ENCODE data around the gene SLC9A1. TPM values are rescaled to one million over a fixed set of nuclear protein-coding genes. Genes with fewer than 3 reads are reported as not detected.

SLC9A1 gene
- total RNA-seq, 6 experiments from 2014 or later, result 37.1 to 51.0 (median 44.7) TPM

DNA sequence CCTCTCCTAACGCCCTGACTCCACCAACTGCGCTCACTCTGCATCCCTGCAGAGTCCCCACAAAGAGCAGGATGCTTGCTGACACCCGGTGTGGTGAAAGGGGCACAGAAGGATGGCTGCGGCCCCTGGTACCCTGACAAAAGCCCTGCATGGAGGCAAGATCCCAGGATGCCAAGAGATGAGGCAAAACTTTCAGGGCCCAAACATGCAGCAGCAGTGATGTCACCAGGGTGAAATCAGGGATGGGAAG, 36.6 kb downstream of the SLC9A1 start:
- Mint-ChIP-seq H3K4me3 (peak overlapping the region; percentile 62), H3K27ac (peak overlapping the region; percentile 89), H3K9me3 (no peaks in the 10 kb centered on the region), H3K4me1 (ENCODE audit: low read depth) (peaks cover 75% of the 10 kb centered on the region), H3K36me3 (ENCODE audit: low read depth) (peaks cover 16% of the 10 kb centered on the region), H3K27me3 (ENCODE audit: insufficient read depth) (no peaks in the 10 kb centered on the region)
- TF ChIP-seq, protein P1, sequence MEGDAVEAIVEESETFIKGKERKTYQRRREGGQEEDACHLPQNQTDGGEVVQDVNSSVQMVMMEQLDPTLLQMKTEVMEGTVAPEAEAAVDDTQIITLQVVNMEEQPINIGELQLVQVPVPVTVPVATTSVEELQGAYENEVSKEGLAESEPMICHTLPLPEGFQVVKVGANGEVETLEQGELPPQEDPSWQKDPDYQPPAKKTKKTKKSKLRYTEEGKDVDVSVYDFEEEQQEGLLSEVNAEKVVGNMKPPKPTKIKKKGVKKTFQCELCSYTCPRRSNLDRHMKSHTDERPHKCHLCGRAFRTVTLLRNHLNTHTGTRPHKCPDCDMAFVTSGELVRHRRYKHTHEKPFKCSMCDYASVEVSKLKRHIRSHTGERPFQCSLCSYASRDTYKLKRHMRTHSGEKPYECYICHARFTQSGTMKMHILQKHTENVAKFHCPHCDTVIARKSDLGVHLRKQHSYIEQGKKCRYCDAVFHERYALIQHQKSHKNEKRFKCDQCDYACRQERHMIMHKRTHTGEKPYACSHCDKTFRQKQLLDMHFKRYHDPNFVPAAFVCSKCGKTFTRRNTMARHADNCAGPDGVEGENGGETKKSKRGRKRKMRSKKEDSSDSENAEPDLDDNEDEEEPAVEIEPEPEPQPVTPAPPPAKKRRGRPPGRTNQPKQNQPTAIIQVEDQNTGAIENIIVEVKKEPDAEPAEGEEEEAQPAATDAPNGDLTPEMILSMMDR (IDR thresholded peaks at IDR 0.05), result no peak
- DNase-seq, result no peak

GRCh38 chr1:27117733-27118439, 37.0 kb downstream of the SLC9A1 start:
- Mint-ChIP-seq H3K9me3 (no peaks in the 10 kb centered on the region), H3K27me3 (ENCODE audit: insufficient read depth) (no peaks in the 10 kb centered on the region), H3K36me3 (ENCODE audit: low read depth) (peaks cover 21% of the 10 kb centered on the region), H3K4me1 (ENCODE audit: low read depth) (peaks cover 75% of the 10 kb centered on the region), H3K4me3 (peak overlapping the region; percentile 62; the same call in 1 of the 2 replicates), H3K27ac (peak overlapping the region; percentile 89)
- TF ChIP-seq, protein P1 (IDR thresholded peaks at IDR 0.05), result no peak
- DNase-seq, result no peak

GRCh38 chr1:27116697-27117096, 38.2 kb downstream of the SLC9A1 start:
- Mint-ChIP-seq H3K27me3 (ENCODE audit: insufficient read depth) (no peaks in the 10 kb centered on the region), H3K27ac (peak overlapping the region; percentile 13), H3K36me3 (ENCODE audit: low read depth) (peaks cover 23% of the 10 kb centered on the region), H3K4me1 (ENCODE audit: low read depth) (peaks cover 75% of the 10 kb centered on the region), H3K4me3 (no peak overlapping the region; the same call in 1 of the 2 replicates), H3K9me3 (no peaks in the 10 kb centered on the region)
- TF ChIP-seq, protein P1 (IDR thresholded peaks at IDR 0.05), result no peak
- no peak for DNase-seq

DNA sequence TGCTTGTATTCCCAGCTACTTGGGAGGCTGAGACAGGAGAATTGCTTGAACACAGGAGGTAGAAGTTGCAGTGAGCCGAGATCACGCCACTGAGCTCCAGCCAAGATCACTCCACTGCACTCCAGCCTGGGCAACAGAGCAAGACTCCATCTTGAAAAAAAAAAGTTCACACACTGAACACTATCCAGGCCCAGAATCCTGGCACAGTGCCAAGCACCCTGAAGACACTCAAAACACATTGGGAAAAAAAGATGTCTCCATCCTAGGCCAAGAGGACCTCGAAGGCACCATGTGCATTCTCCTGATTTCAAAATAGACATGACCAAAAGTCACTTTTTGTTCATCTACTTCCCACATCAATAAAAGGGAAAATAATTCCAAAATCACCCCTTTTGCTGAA, 38.7 kb downstream of the SLC9A1 start:
- TF ChIP-seq, protein P1 (IDR thresholded peaks at IDR 0.05), result no peak
- Mint-ChIP-seq H3K9me3 (no peaks in the 10 kb centered on the region), H3K27me3 (ENCODE audit: insufficient read depth) (no peaks in the 10 kb centered on the region), H3K4me3 (no peak overlapping the region), H3K36me3 (ENCODE audit: low read depth) (peaks cover 23% of the 10 kb centered on the region), H3K4me1 (ENCODE audit: low read depth) (peaks cover 75% of the 10 kb centered on the region), H3K27ac (peak overlapping the region; percentile 13; the same call in 1 of the 2 replicates)
- no peak for DNase-seq

DNA sequence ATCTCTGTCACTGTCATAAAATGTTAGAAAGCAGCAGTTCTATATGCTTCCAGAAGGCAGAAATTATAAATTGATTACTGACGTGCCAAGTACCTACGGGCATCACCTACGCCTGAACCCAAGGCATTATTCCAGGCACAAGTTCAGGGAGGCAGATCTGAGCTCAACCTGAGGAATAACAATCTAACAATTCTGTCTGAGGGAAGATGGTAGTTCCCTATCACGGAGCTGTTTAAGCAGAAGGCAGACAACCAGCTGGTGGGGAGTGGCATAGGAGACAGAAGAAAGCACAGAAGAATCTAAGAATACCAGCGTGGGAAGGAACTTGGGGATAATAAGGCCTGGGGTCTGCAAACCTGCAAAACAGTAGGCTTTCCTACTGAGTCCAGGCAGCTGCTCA, 40.4 kb downstream of the SLC9A1 start:
- Mint-ChIP-seq H3K36me3 (ENCODE audit: low read depth) (peaks cover 23% of the 10 kb centered on the region), H3K4me3 (no peak overlapping the region), H3K9me3 (no peaks in the 10 kb centered on the region), H3K27ac (no peak overlapping the region; the same call in 1 of the 2 replicates), H3K4me1 (ENCODE audit: low read depth) (peaks cover 77% of the 10 kb centered on the region), H3K27me3 (ENCODE audit: insufficient read depth) (no peaks in the 10 kb centered on the region)
- TF ChIP-seq, protein P1 (IDR thresholded peaks at IDR 0.05), result no peak
- no peak for DNase-seq

Measured in HFFc6 (cell line).